CD4-positive, alpha-beta memory T cell (primary cell): ENCODE results near the gene ZNF267. TPM values are rescaled to one million over a fixed set of nuclear protein-coding genes. Genes with fewer than 3 reads are reported as not detected.
A peak's percentile ranks its signal among the peaks of the same experiment; 100 is the strongest.

ENCODE experiments used
- CTCF ChIA-PET: fragments of 350-600 bp; sonication (Branson Sonifier 250); formaldehyde crosslinking; loops from one replicate; lab custom pipeline; 2021; ENCODE audit warnings: inconsistent platforms; ENCODE audit not compliant: partially characterized antibody; lab: Charles Lee
- POLR2A ChIA-PET: fragments of 350-600 bp; sonication (Branson Sonifier 250); formaldehyde crosslinking; loops from one replicate; lab custom pipeline; 2021; ENCODE audit not compliant: partially characterized antibody; lab: Charles Lee
- DNase-seq, 5 donors: peaks; one replicate each; pipeline versions ENCODE4 v3.0.0 to v3.0.0-alpha.2; 2020 to 2022; ENCODE audit warnings: mixed read lengths in 1 of 5
- H3K27ac ChIP-seq: one replicate; pipeline ENCODE4 v1.7.0; 2013; ENCODE audit warnings: low read depth, low read length
- H3K27me3 ChIP-seq: 2 replicates; pipeline ENCODE4 v1.7.0; 2013; ENCODE audit warnings: mild to moderate bottlenecking, low read length, moderate library complexity; ENCODE audit not compliant: insufficient read depth
- H3K36me3 ChIP-seq: 2 replicates; pipeline ENCODE4 v1.7.0; 2013; ENCODE audit warnings: mild to moderate bottlenecking, low read length, moderate library complexity; ENCODE audit not compliant: insufficient read depth
- H3K4me1 ChIP-seq: 2 replicates; pipeline ENCODE4 v1.7.0; 2013; ENCODE audit warnings: mild to moderate bottlenecking, low read length, moderate library complexity; ENCODE audit not compliant: insufficient read depth
- H3K4me3 ChIP-seq, 2 donors: one replicate each; pipeline ENCODE4 v1.7.0; 2013; ENCODE audit warnings: low read length in 2 of 2, mild to moderate bottlenecking in 1 of 2
- H3K9me3 ChIP-seq, 2 donors: one replicate each; pipeline ENCODE4 v1.7.0; 2013; ENCODE audit warnings: low read length in 2 of 2, control low read depth in 1 of 2; ENCODE audit not compliant: control insufficient read depth in 1 of 2
- H3K27ac Mint-ChIP-seq, 7 donors: one replicate each; pipeline ENCODE4 v1.8.0; 2020 to 2021; ENCODE audit warnings: mixed read lengths in 7 of 7, mild to moderate bottlenecking in 6 of 7, inconsistent platforms in 3 of 7, moderate library complexity in 3 of 7
- H3K27me3 Mint-ChIP-seq, 2 donors: one replicate each; pipeline ENCODE4 v1.8.0; 2020 to 2021; ENCODE audit warnings: mixed read lengths in 2 of 2
- H3K36me3 Mint-ChIP-seq, 2 donors: one replicate each; pipeline ENCODE4 v1.8.0; 2020 to 2021; ENCODE audit warnings: mixed read lengths in 2 of 2, inconsistent platforms in 1 of 2, mild to moderate bottlenecking in 1 of 2
- H3K4me1 Mint-ChIP-seq, 4 donors: one replicate each; pipeline ENCODE4 v1.8.0; 2020 to 2021; ENCODE audit warnings: mixed read lengths in 4 of 4, mild to moderate bottlenecking in 1 of 4
- H3K4me3 Mint-ChIP-seq, 8 donors: one replicate each; pipeline ENCODE4 v1.8.0; 2020 to 2021; ENCODE audit warnings: mixed read lengths in 8 of 8, mild to moderate bottlenecking in 7 of 8, moderate library complexity in 6 of 8, inconsistent platforms in 3 of 8
- H3K9me3 Mint-ChIP-seq, 8 donors: one replicate each; pipeline ENCODE4 v1.8.0; 2020 to 2021; ENCODE audit warnings: mixed read lengths in 8 of 8, mild to moderate bottlenecking in 5 of 8, inconsistent platforms in 3 of 8, moderate library complexity in 1 of 8
- intact Hi-C: fragments of 100-400 bp; cut with micrococcal nuclease; formaldehyde crosslinking; loops from one replicate; pipeline ENCODE4 v1.15.1; 2023
- polyA plus RNA-seq, 2 donors: library from polyadenylated mRNA; unstranded; fragments of 300-500 nt; fragmentation: Illumina TruSeq; gene quantifications; one replicate each; pipeline ENCODE4 v1.2.3, GENCODE V29; 2021
- total RNA-seq, 2 experiments: library from RNA; stranded (reverse); gene quantifications; one replicate each; pipeline ENCODE4 v1.2.3, GENCODE V29; 2021

Gene ZNF267
- total and polyA plus RNA-seq, 4 experiments from 2014 or later, result 12.4 to 51.9 (median 32.4) TPM

DNA sequence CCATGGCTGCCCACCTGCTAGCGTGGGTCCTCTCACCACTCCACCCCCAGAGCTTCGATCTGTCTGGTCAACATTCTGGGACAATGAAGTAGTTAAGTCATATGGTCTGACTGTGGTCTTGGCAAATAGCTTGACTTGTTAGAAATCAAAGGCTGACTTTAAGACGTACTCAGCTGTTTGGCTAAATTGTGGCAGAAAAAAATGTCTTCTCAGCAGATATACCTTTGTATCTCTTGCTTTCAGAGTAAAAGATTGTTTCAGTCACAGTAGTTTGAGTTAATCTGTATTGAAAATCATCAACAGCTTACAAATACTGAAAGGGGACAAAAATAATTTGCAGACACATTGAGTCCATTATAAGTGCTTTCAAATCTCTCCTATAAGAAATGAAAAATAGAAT is 2.1 kb upstream of the ZNF267 start:
- Histone ChIP-seq H3K27me3 (no peaks in the 10 kb centered on the region), H3K27ac (no peak overlapping the region), H3K4me1 (peaks cover 66% of the 10 kb centered on the region), H3K9me3 (no peaks in the 10 kb centered on the region), H3K36me3 (no peaks in the 10 kb centered on the region), H3K4me3 (no peak overlapping the region)
- ChIA-PET CTCF (no interaction called here), POLR2A (interaction anchor here (0.9 to 1.2 kb wide), 2 partner anchors 169 to 692 kb away, joined by 3 read pairs; partner anchors contain the start of gene FUS)
- Mint-ChIP-seq H3K36me3 (peaks cover 0 to 22% of the 10 kb centered on the region in 2 donors), H3K4me1 (peaks cover 42 to 69% (median 54%) of the 10 kb centered on the region in 4 donors), H3K27me3 (no peaks in the 10 kb centered on the region), H3K4me3 (peak overlapping the region in 1 of 8 donors; percentile 26), H3K27ac (peak overlapping the region in 5 of 7 donors; percentile 19 to 77 (median 51)), H3K9me3 (no peaks in the 10 kb centered on the region)
- no peak for DNase-seq
- intact Hi-C loops, result no loop called here

DNA sequence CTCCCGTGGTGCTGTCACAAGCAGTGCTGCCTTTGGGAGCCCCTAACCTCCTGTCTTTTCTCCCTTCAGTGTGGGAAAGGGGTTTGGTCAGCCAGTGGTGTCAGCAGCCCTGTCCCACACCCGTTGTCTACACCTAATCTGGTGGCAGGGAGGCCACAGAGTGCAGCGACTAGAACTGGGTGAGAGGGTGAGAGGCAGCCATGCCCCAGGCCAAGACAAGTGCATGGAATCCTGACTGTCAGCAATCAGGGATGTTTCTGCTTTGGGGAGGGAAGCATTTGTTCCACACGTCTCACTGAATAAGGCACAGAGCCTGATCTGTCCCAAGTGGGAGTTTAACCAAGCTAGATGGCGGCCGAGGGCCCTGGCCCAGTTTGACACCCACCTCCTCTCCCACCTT is 1.4 kb upstream of the ZNF267 start:
- H3K36me3 Mint-ChIP-seq, result peaks cover 0 to 23% of the 10 kb centered on the region in 2 donors
- H3K27ac Mint-ChIP-seq, result peak overlapping the region in 5 of 7 donors; percentile 41 to 97 (median 81)
- ChIA-PET POLR2A (interaction anchor here (1.2 to 2.8 kb wide), 3 partner anchors 11 to 693 kb away, joined by 3 to 20 read pairs (median 19); partner anchors contain the start of gene FUS), CTCF (interaction anchor here (3.6 kb wide), 1 partner anchor 413 kb away, joined by 18 read pairs; the partner anchor contains the start of gene ARMC5)
- no peaks in the 10 kb centered on the region for H3K27me3 Mint-ChIP-seq
- H3K4me3 Mint-ChIP-seq, result peak overlapping the region in 4 of 8 donors; percentile 40 to 98 (median 68)
- Histone ChIP-seq H3K27me3 (no peaks in the 10 kb centered on the region), H3K27ac (no peak overlapping the region), H3K9me3 (no peaks in the 10 kb centered on the region), H3K36me3 (no peaks in the 10 kb centered on the region), H3K4me3 (no peak overlapping the region), H3K4me1 (peaks cover 73% of the 10 kb centered on the region)
- peak in 1 of 5 donors; percentile 45 for DNase-seq
- H3K4me1 Mint-ChIP-seq, result peaks cover 49 to 75% (median 60%) of the 10 kb centered on the region in 4 donors
- intact Hi-C loops, result no loop called here
- no peaks in the 10 kb centered on the region for H3K9me3 Mint-ChIP-seq

DNA sequence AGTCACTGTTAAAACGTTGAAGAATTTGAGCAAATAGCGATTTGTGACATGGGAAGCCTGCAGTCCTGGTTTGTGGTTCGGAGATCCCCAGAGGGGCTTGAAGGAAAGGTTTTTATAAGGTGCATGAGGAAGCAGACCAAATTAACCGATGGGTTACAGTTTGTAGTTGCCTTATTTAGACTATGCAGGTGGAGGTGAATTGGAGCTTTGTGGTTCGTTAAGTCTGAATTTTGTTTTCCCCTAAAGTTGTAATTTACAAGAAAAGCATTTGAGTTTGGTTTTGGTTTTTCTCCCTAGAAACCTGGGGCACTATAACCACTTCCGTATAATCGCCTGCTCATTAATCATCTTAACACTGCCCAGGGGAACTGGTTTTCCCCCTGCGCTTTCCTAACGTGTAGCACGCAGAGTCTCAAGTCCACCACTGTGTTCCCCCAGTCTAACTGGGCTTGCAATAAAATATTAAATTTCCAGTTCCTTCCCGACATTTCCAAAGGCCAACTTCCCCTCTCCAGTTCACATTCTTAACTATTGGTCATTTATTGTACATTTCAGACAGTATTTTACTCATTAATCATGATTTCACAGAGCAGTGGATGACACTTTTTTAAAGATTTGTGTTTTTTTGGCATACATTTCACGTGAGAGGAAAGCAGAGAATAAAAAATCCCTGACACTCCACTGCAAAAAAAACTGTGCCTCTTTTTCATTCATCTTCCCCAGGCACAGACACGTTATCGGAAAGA is 932 bp downstream of the ZNF267 start:
- intact Hi-C loops, result no loop called here
- peak in 4 of 5 donors; percentile 19 to 72 (median 26) for DNase-seq
- POLR2A ChIA-PET, result interaction anchor here (0.6 to 2.8 kb wide), 11 partner anchors 8 to 732 kb away, joined by 3 to 20 read pairs (median 5); partner anchors contain the start of gene RUSF1
- Histone ChIP-seq H3K4me1 (peaks cover 85% of the 10 kb centered on the region), H3K27me3 (no peaks in the 10 kb centered on the region), H3K27ac (peak overlapping the region; percentile 97), H3K36me3 (no peaks in the 10 kb centered on the region), H3K9me3 (no peaks in the 10 kb centered on the region), H3K4me3 (peak overlapping the region; percentile 79 to 82)
- CTCF ChIA-PET, result interaction anchor here (0.8 to 3.6 kb wide), 5 partner anchors 9 to 419 kb away, joined by 3 to 18 read pairs (median 5); partner anchors contain the start of gene ARMC5
- Mint-ChIP-seq H3K27me3 (no peaks in the 10 kb centered on the region), H3K9me3 (no peaks in the 10 kb centered on the region), H3K36me3 (peaks cover 11 to 44% of the 10 kb centered on the region in 2 donors), H3K27ac (peak overlapping the region; percentile 87 to 98 (median 95)), H3K4me1 (peaks cover 60 to 89% (median 71%) of the 10 kb centered on the region in 4 donors), H3K4me3 (peak overlapping the region; percentile 91 to 98 (median 95))

DNA sequence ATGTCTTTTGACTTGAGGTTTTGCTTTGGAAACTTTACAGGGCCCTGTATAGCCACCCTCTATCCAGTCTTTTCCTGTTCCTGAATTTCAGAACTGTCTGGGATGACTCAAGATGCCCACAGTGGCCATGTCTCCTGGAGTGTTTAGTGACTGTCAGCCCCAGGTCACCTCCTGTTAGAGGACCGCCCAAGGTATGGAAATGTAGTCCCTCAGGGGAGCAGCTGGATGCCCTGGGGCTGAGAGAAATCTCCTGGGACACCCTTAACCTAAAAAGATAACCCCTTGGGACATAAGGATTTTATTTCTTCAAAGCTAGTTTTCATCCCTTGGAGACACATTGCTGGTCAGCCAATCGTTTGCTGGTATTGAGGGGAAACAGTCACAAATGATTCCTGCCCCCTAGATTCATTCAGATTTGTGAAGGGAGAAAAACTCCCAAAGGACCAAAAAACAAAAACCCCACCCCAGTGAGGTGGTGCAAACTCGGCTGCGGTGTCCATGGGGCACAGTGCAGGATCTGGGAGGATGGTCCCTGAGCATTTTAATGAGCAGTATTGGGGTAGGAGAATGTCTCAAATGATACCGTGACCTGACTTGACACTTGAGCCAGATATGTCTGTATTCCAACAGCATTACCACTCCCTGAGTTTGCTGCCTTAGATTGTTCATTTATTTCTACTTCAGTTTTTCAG is 1.7 kb downstream of the ZNF267 start:
- Histone ChIP-seq H3K4me1 (peaks cover 85% of the 10 kb centered on the region), H3K36me3 (no peaks in the 10 kb centered on the region), H3K9me3 (no peaks in the 10 kb centered on the region), H3K4me3 (peak overlapping the region; percentile 79 to 82), H3K27ac (peak overlapping the region; percentile 97), H3K27me3 (no peaks in the 10 kb centered on the region)
- peak overlapping the region; percentile 87 to 98 (median 95) for H3K27ac Mint-ChIP-seq
- intact Hi-C loops, result no loop called here
- H3K4me3 Mint-ChIP-seq, result peak overlapping the region; percentile 91 to 98 (median 95)
- DNase-seq, result peak in 1 of 5 donors; percentile 71
- H3K36me3 Mint-ChIP-seq, result peaks cover 13 to 51% of the 10 kb centered on the region in 2 donors
- no peaks in the 10 kb centered on the region for H3K9me3 Mint-ChIP-seq
- no peaks in the 10 kb centered on the region for H3K27me3 Mint-ChIP-seq
- POLR2A ChIA-PET, result no interaction called here
- CTCF ChIA-PET, result interaction anchor here (1.0 to 3.6 kb wide), 2 partner anchors 14 to 416 kb away, joined by 5 to 18 read pairs; partner anchors contain the start of gene ARMC5
- peaks cover 66 to 91% (median 75%) of the 10 kb centered on the region in 4 donors for H3K4me1 Mint-ChIP-seq

DNA sequence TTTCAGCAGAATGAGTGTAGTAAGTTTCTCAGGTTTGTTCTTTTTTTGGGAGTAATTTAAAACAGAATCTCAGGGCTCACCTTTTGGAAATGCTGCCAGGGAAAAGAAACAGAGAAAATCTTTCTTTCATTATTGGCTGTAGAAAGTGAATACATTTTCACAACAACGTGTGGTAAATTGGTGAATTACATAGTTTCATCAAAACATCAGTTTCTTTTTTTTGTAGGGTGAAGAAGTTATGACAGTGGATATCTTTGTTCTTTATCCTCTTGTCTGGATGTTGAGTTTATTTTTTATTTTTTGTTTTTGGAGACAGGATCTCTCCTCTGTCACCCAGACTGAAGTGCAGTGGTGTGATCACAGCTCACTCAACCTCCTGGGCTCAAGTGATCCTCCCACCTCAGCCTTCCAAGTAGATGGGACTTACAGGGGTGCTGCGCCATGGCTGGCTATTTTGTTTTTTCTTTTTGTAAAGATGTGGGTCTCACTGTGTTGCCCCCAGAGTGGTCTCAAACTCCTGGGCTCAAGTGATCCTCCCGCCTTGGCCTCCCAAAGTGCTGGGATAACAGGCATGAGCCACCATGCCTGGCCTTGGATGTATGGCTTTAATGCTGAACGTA is 2.4 kb downstream of the ZNF267 start:
- peaks cover 65 to 91% (median 74%) of the 10 kb centered on the region in 4 donors for H3K4me1 Mint-ChIP-seq
- ChIA-PET CTCF (interaction anchor here (1.0 kb wide), 1 partner anchor 15 kb away, joined by 5 read pairs; no protein-coding TSS in a partner anchor), POLR2A (interaction anchor here (0.9 kb wide), 1 partner anchor 674 kb away, joined by 3 read pairs; the partner anchor contains the start of gene PYCARD)

DNA sequence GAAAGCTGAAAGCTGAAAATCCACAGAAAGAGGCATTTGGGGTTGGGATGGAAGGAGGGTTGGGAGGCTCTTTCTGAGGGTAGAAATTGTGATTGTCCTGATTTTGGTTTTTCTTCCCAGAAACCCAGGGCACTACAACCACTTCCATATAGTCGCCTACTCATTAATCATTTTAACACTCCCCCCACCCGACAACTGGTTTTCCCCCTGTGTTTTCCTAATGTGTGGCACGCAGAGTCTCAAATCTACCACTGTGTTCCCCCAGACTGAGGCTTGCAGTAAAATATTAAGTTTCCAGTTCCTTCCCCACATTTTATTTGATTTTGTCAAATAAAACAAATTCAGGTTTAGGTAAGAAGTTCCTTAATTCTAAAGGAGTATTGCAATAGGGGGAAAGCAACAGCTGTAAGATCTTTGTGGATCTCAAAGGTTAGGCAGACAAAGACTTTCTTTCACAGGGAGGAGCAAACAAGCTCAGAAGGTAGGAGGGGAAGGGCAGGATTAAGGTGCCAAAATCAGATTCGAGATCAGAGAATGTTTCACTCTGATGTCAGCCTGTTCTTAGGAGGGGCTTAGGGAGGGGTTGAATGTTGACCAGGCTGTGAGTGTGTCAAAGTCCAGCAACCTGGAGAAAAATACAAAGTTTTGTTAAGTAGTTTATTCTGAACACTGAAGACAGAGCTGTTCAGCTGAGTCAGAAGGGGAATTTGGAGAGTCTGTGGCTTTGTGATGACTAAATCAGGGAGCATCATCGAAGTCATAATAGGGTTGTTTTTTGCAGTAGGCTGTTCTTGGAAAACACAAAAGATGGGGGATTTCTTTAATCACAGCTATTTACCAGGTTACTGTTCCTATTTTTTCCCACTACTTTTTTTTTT is 3.6 kb downstream of the ZNF267 start:
- peak overlapping the region in 1 of 2 donors; percentile 20 for H3K4me3 ChIP-seq
- CTCF ChIA-PET, result interaction anchor here (1.6 kb wide), 1 partner anchor 8 kb away, joined by 15 read pairs; no protein-coding TSS in a partner anchor

More for the DNA sequence above, 2.4 kb downstream of the ZNF267 start:
- intact Hi-C loops, result no loop called here
- peak in 2 of 5 donors; percentile 13 to 40 for DNase-seq
- no peaks in the 10 kb centered on the region for H3K27me3 ChIP-seq
- H3K4me3 ChIP-seq, result no peak overlapping the region
- H3K9me3 ChIP-seq, result no peaks in the 10 kb centered on the region
- Mint-ChIP-seq H3K27ac (peak overlapping the region; percentile 87 to 98 (median 95)), H3K36me3 (peaks cover 13 to 57% of the 10 kb centered on the region in 2 donors), H3K9me3 (no peaks in the 10 kb centered on the region), H3K27me3 (no peaks in the 10 kb centered on the region), H3K4me3 (peak overlapping the region; percentile 91 to 98 (median 95))
- no peaks in the 10 kb centered on the region for H3K36me3 ChIP-seq
- H3K27ac ChIP-seq, result peak overlapping the region; percentile 97
- peaks cover 84% of the 10 kb centered on the region for H3K4me1 ChIP-seq

More for the DNA sequence above, 3.6 kb downstream of the ZNF267 start:
- peak overlapping the region; percentile 87 to 98 (median 95) for H3K27ac Mint-ChIP-seq
- peaks cover 13 to 62% of the 10 kb centered on the region in 2 donors for H3K36me3 Mint-ChIP-seq
- POLR2A ChIA-PET, result interaction anchor here (0.7 to 2.2 kb wide), 6 partner anchors 8 to 760 kb away, joined by 3 to 12 read pairs (median 4); partner anchors contain the start of genes FUS, KAT8 and PYCARD
- H3K9me3 Mint-ChIP-seq, result no peaks in the 10 kb centered on the region
- Histone ChIP-seq H3K27me3 (no peaks in the 10 kb centered on the region), H3K4me1 (peaks cover 90% of the 10 kb centered on the region), H3K9me3 (no peaks in the 10 kb centered on the region), H3K36me3 (no peaks in the 10 kb centered on the region), H3K27ac (peak overlapping the region; percentile 97)
- peak; percentile 45 to 87 (median 49) for DNase-seq
- peak overlapping the region; percentile 73 to 98 (median 94) for H3K4me3 Mint-ChIP-seq
- intact Hi-C loops, result loop anchor here (1.0 kb wide), 1 partner anchor 8 kb away; no protein-coding TSS in a partner anchor
- H3K27me3 Mint-ChIP-seq, result no peaks in the 10 kb centered on the region
- H3K4me1 Mint-ChIP-seq, result peaks cover 61 to 89% (median 80%) of the 10 kb centered on the region in 4 donors
